C1 segment of cervical spinal cord (tissue), 14 donors: ENCODE data around the gene ZNF785.
"Not testable (repeated sequence)": the region's sequence is repeated elsewhere in the genome, so short reads cannot be mapped to it uniquely, and the experiment has no call there.

Source experiments
- DNase-seq, 14 donors: peaks; one replicate each; lab custom pipeline; 2025; lab: John Stamatoyannopoulos, UW

ZNF785 gene

GRCh38 chr16:30565984-30566383, 19.5 kb downstream of the ZNF785 start:
- peak in 1 of 14 donors; percentile 24 for DNase-seq

GRCh38 chr16:30565526-30565925, 20.0 kb downstream of the ZNF785 start:
- peak in 1 of 14 donors; percentile 26 for DNase-seq

- no peak for DNase-seq
Observed at GRCh38 chr16:30562021-30562420, 23.5 kb downstream of the ZNF785 start.

GRCh38 chr16:30561089-30561816, 24.2 kb downstream of the ZNF785 start:
- DNase-seq, result peak in 6 of 14 donors; percentile 5 to 34 (median 14)

- no peak for DNase-seq
Observed at GRCh38 chr16:30559690-30560089, 25.8 kb downstream of the ZNF785 start.

GRCh38 chr16:30558789-30559377, 26.6 kb downstream of the ZNF785 start:
- DNase-seq, result no peak

GRCh38 chr16:30557957-30558788, 27.3 kb downstream of the ZNF785 start, which contains the start of gene ZNF764:
TSS of gene ZNF764 (minus strand) at chr16:30558374. CDS start at chr16:30558182, 192 bp downstream.
- peak; percentile 53 to 98 (median 96) for DNase-seq

- no peak for DNase-seq
Observed at GRCh38 chr16:30557707-30557956, 27.9 kb downstream of the ZNF785 start.

GRCh38 chr16:30556125-30556473, 29.4 kb downstream of the ZNF785 start:
- DNase-seq, result no peak

- no peak for DNase-seq
Observed at GRCh38 chr16:30555315-30556124, 30.0 kb downstream of the ZNF785 start.

GRCh38 chr16:30554557-30555314, 30.8 kb downstream of the ZNF785 start:
- no peak for DNase-seq

GRCh38 chr16:30553393-30553899, 32.1 kb downstream of the ZNF785 start:
- DNase-seq, result no peak

- DNase-seq, result no peak
Observed at GRCh38 chr16:30552956-30553355, 32.5 kb downstream of the ZNF785 start.

- no peak for DNase-seq
Observed at GRCh38 chr16:30551781-30552180, 33.7 kb downstream of the ZNF785 start.

GRCh38 chr16:30548416-30549253, 36.9 kb downstream of the ZNF785 start:
- DNase-seq, result no peak

GRCh38 chr16:30546115-30546514, 39.4 kb downstream of the ZNF785 start:
- peak in 1 of 14 donors; percentile 13 for DNase-seq

- DNase-seq, result no peak
Observed at GRCh38 chr16:30543067-30543466, 42.4 kb downstream of the ZNF785 start.

GRCh38 chr16:30541502-30542329, 43.8 kb downstream of the ZNF785 start:
- no peak for DNase-seq

- DNase-seq, result not testable (repeated sequence)
Observed at GRCh38 chr16:30540916-30541464, 44.5 kb downstream of the ZNF785 start.
